CD4-positive, CD25-positive, alpha-beta regulatory T cell (primary cell): Measurements from ENCODE around the gene FASLG. TPM values are rescaled to one million over a fixed set of nuclear protein-coding genes. Genes with fewer than 3 reads are reported as not detected.

Experiments used
- ATAC-seq, 2 donors: fragments of 150-1000 bp; cut with Tn5 transposase; one replicate each; pipeline ENCODE4 v1.10.0; 2021; ENCODE audit warnings: low read depth in 2 of 2, moderate number of reproducible peaks in 2 of 2, moderate library complexity in 1 of 2
- DNase-seq, 3 donors: peaks; one replicate each; pipeline versions ENCODE4 v3.0.0 to v3.0.0-alpha.2; 2012 to 2022; ENCODE audit warnings: mixed read lengths in 1 of 3
- H3K27ac ChIP-seq: one replicate; pipeline ENCODE4 v1.7.0; 2013; ENCODE audit warnings: mild to moderate bottlenecking, low read length; ENCODE audit not compliant: insufficient read depth, poor library complexity, severe bottlenecking
- H3K27me3 ChIP-seq: one replicate; pipeline ENCODE4 v1.7.0; 2013; ENCODE audit warnings: low read length; ENCODE audit not compliant: control insufficient read depth, insufficient read depth
- H3K36me3 ChIP-seq: one replicate; pipeline ENCODE4 v1.7.0; 2013; ENCODE audit warnings: mild to moderate bottlenecking, low read length, moderate library complexity; ENCODE audit not compliant: control insufficient read depth, insufficient read depth
- H3K4me1 ChIP-seq: 2 replicates; pipeline ENCODE4 v1.7.0; 2013; ENCODE audit warnings: mild to moderate bottlenecking, low read length; ENCODE audit not compliant: insufficient read depth, control insufficient read depth, poor library complexity, severe bottlenecking
- H3K4me3 ChIP-seq: one replicate; pipeline ENCODE4 v1.7.0; 2013; ENCODE audit warnings: low read depth, mild to moderate bottlenecking, low read length, moderate library complexity
- H3K9me3 ChIP-seq, 2 experiments: 1 replicate in 1 of 2; 2 replicates in 1 of 2; pipeline ENCODE4 v1.7.0; 2013; ENCODE audit warnings: low read length in 2 of 2, mild to moderate bottlenecking in 1 of 2, moderate library complexity in 1 of 2; ENCODE audit not compliant: control insufficient read depth in 2 of 2
- H3K27ac Mint-ChIP-seq, 3 donors: one replicate each; pipeline ENCODE4 v1.8.0; 2020 to 2022; ENCODE audit warnings: mild to moderate bottlenecking in 3 of 3, mixed read lengths in 3 of 3, moderate library complexity in 2 of 3
- H3K27me3 Mint-ChIP-seq: one replicate; pipeline ENCODE4 v1.8.0; 2022; ENCODE audit warnings: mild to moderate bottlenecking, mixed read lengths
- H3K36me3 Mint-ChIP-seq: one replicate; pipeline ENCODE4 v1.8.0; 2020; ENCODE audit warnings: mixed read lengths
- H3K4me1 Mint-ChIP-seq, 4 donors: one replicate each; pipeline ENCODE4 v1.8.0; 2020 to 2022; ENCODE audit warnings: mixed read lengths in 4 of 4, mild to moderate bottlenecking in 1 of 4
- H3K4me3 Mint-ChIP-seq, 4 donors: one replicate each; pipeline ENCODE4 v1.8.0; 2020 to 2022; ENCODE audit warnings: mild to moderate bottlenecking in 4 of 4, mixed read lengths in 4 of 4, moderate library complexity in 3 of 4
- H3K9me3 Mint-ChIP-seq, 7 donors: one replicate each; pipeline ENCODE4 v1.8.0; 2020 to 2022; ENCODE audit warnings: mixed read lengths in 7 of 7, mild to moderate bottlenecking in 3 of 7, moderate library complexity in 2 of 7
- polyA plus RNA-seq, 4 donors: library from polyadenylated mRNA; unstranded; fragments of 300-500 nt; fragmentation: Illumina TruSeq; gene quantifications; one replicate each; pipeline ENCODE4 v1.2.3, GENCODE V29; 2021
- total RNA-seq: library from RNA; stranded (reverse); gene quantifications from one replicate; pipeline ENCODE4 v1.2.3, GENCODE V29; 2022

Gene FASLG
- total and polyA plus RNA-seq, 5 donors from 2014 or later = 0.45 to 0.81 TPM; not detected in 3

GRCh38 chr1:172647110-172647564 lies 11.8 kb upstream of the FASLG start:
- Mint-ChIP-seq H3K4me1 (peaks cover 16 to 54% (median 41%) of the 10 kb centered on the region in 4 donors), H3K27ac (peak overlapping the region in 1 of 3 donors; percentile 77), H3K4me3 (peak overlapping the region in 2 of 4 donors; percentile 19 to 37), H3K9me3 (peaks cover 0 to 1% (median 0%) of the 10 kb centered on the region in 7 donors), H3K36me3 (no peaks in the 10 kb centered on the region), H3K27me3 (no peaks in the 10 kb centered on the region)
- H3K36me3 ChIP-seq = no peaks in the 10 kb centered on the region
- DNase-seq = peak in 1 of 3 donors; percentile 32
- no peaks in the 10 kb centered on the region for H3K27me3 ChIP-seq
- H3K27ac ChIP-seq = no peak overlapping the region
- H3K9me3 ChIP-seq = no peaks in the 10 kb centered on the region
- peak; percentile 35 to 42 for ATAC-seq
- peaks cover 29% of the 10 kb centered on the region for H3K4me1 ChIP-seq
- peak overlapping the region; percentile 5 for H3K4me3 ChIP-seq

- ATAC-seq = no peak
- Mint-ChIP-seq H3K27me3 (no peaks in the 10 kb centered on the region), H3K9me3 (peaks cover 0 to 1% (median 0%) of the 10 kb centered on the region in 7 donors), H3K4me3 (no peak overlapping the region), H3K36me3 (no peaks in the 10 kb centered on the region), H3K27ac (no peak overlapping the region), H3K4me1 (peaks cover 16 to 48% (median 36%) of the 10 kb centered on the region in 4 donors)
- H3K4me1 ChIP-seq = peaks cover 23% of the 10 kb centered on the region
- H3K27ac ChIP-seq = no peak overlapping the region
- DNase-seq = no peak
- no peak overlapping the region for H3K4me3 ChIP-seq
- no peaks in the 10 kb centered on the region for H3K36me3 ChIP-seq
- no peaks in the 10 kb centered on the region for H3K27me3 ChIP-seq
- no peaks in the 10 kb centered on the region for H3K9me3 ChIP-seq
Measured at GRCh38 chr1:172647987-172648386, 10.9 kb upstream of the FASLG start.

GRCh38 chr1:172650474-172651193 lies 8.3 kb upstream of the FASLG start:
- H3K4me1 Mint-ChIP-seq = peaks cover 10 to 30% (median 22%) of the 10 kb centered on the region in 4 donors
- ATAC-seq = no peak
- no peaks in the 10 kb centered on the region for H3K36me3 ChIP-seq
- H3K4me3 Mint-ChIP-seq = no peak overlapping the region
- no peaks in the 10 kb centered on the region for H3K9me3 ChIP-seq
- peaks cover 9% of the 10 kb centered on the region for H3K4me1 ChIP-seq
- peaks cover 0 to 1% (median 0%) of the 10 kb centered on the region in 7 donors for H3K9me3 Mint-ChIP-seq
- no peak overlapping the region for H3K27ac ChIP-seq
- no peak overlapping the region for H3K4me3 ChIP-seq
- H3K27ac Mint-ChIP-seq = no peak overlapping the region
- no peaks in the 10 kb centered on the region for H3K27me3 Mint-ChIP-seq
- no peak for DNase-seq
- no peaks in the 10 kb centered on the region for H3K27me3 ChIP-seq
- no peaks in the 10 kb centered on the region for H3K36me3 Mint-ChIP-seq

- no peak for ATAC-seq
- H3K4me3 ChIP-seq = no peak overlapping the region
- H3K27me3 ChIP-seq = no peaks in the 10 kb centered on the region
- no peak overlapping the region for H3K4me3 Mint-ChIP-seq
- peaks cover 2% of the 10 kb centered on the region for H3K4me1 ChIP-seq
- no peak overlapping the region for H3K27ac Mint-ChIP-seq
- no peaks in the 10 kb centered on the region for H3K9me3 ChIP-seq
- H3K27me3 Mint-ChIP-seq = no peaks in the 10 kb centered on the region
- DNase-seq = no peak
- H3K4me1 Mint-ChIP-seq = peaks cover 3 to 18% (median 9%) of the 10 kb centered on the region in 4 donors
- H3K27ac ChIP-seq = no peak overlapping the region
- no peaks in the 10 kb centered on the region for H3K36me3 ChIP-seq
- no peaks in the 10 kb centered on the region for H3K36me3 Mint-ChIP-seq
- H3K9me3 Mint-ChIP-seq = peaks cover 0 to under 1% (median 0%) of the 10 kb centered on the region in 7 donors
Measured at GRCh38 chr1:172653015-172653709, 5.7 kb upstream of the FASLG start.

- DNase-seq (no peak), ATAC-seq (no peak)
- no peaks in the 10 kb centered on the region for H3K27me3 ChIP-seq
- no peak overlapping the region for H3K27ac ChIP-seq
- H3K27me3 Mint-ChIP-seq = no peaks in the 10 kb centered on the region
- no peak overlapping the region for H3K27ac Mint-ChIP-seq
- H3K4me3 ChIP-seq = no peak overlapping the region
- no peaks in the 10 kb centered on the region for H3K36me3 Mint-ChIP-seq
- H3K9me3 Mint-ChIP-seq = no peaks in the 10 kb centered on the region
- H3K4me3 Mint-ChIP-seq = no peak overlapping the region
- H3K4me1 Mint-ChIP-seq = peaks cover 13 to 31% (median 15%) of the 10 kb centered on the region in 4 donors
- no peaks in the 10 kb centered on the region for H3K36me3 ChIP-seq
- no peaks in the 10 kb centered on the region for H3K9me3 ChIP-seq
- peaks cover 16% of the 10 kb centered on the region for H3K4me1 ChIP-seq
Measured at GRCh38 chr1:172654535-172654934, 4.4 kb upstream of the FASLG start.

GRCh38 chr1:172656576-172656975 lies 2.3 kb upstream of the FASLG start:
- H3K9me3 ChIP-seq = no peaks in the 10 kb centered on the region
- DNase-seq (no peak), ATAC-seq (no peak)
- no peaks in the 10 kb centered on the region for H3K36me3 ChIP-seq
- peaks cover 24% of the 10 kb centered on the region for H3K4me1 ChIP-seq
- no peak overlapping the region for H3K27ac ChIP-seq
- H3K4me3 ChIP-seq = no peak overlapping the region
- no peak overlapping the region for H3K4me3 Mint-ChIP-seq
- peaks cover 22 to 49% (median 26%) of the 10 kb centered on the region in 4 donors for H3K4me1 Mint-ChIP-seq
- no peaks in the 10 kb centered on the region for H3K9me3 Mint-ChIP-seq
- no peaks in the 10 kb centered on the region for H3K27me3 ChIP-seq
- H3K36me3 Mint-ChIP-seq = no peaks in the 10 kb centered on the region
- peak overlapping the region in 1 of 3 donors; percentile 14 for H3K27ac Mint-ChIP-seq
- no peaks in the 10 kb centered on the region for H3K27me3 Mint-ChIP-seq

GRCh38 chr1:172657586-172657985 lies 1.3 kb upstream of the FASLG start:
- Histone ChIP-seq H3K36me3 (no peaks in the 10 kb centered on the region), H3K4me3 (no peak overlapping the region), H3K27ac (no peak overlapping the region), H3K4me1 (peaks cover 30% of the 10 kb centered on the region), H3K9me3 (no peaks in the 10 kb centered on the region), H3K27me3 (no peaks in the 10 kb centered on the region)
- ATAC-seq (no peak), DNase-seq (no peak)
- no peaks in the 10 kb centered on the region for H3K27me3 Mint-ChIP-seq
- H3K27ac Mint-ChIP-seq = no peak overlapping the region
- no peaks in the 10 kb centered on the region for H3K36me3 Mint-ChIP-seq
- H3K9me3 Mint-ChIP-seq = no peaks in the 10 kb centered on the region
- no peak overlapping the region for H3K4me3 Mint-ChIP-seq
- peaks cover 29 to 58% (median 34%) of the 10 kb centered on the region in 4 donors for H3K4me1 Mint-ChIP-seq
